ENCODE results near the gene RASAL3.
"Not testable (repeated sequence)": the region's sequence is repeated elsewhere in the genome, so short reads cannot be mapped to it uniquely, and the experiment has no call there.

The RASAL3 gene

GRCh38 chr19:15464394-15465385 is at the start of gene RASAL3:
Gene RASAL3 (minus strand): TSS chr19:15464544. CDS start chr19:15464358, 186 bp downstream.
- no peak for DNase-seq

GRCh38 chr19:15511671-15512424 is 47.5 kb upstream of the RASAL3 start:
- DNase-seq: no peak

GRCh38 chr19:15508035-15508710 is 43.8 kb upstream of the RASAL3 start, which contains the start of gene CYP4F22:
Gene CYP4F22 (plus strand): TSS chr19:15508525. CDS start chr19:15525337, 16,812 bp downstream.
- no peak for DNase-seq

GRCh38 chr19:15507068-15508034 is 43.0 kb upstream of the RASAL3 start:
- DNase-seq: no peak

- no peak for DNase-seq
Measured at GRCh38 chr19:15506074-15506571, 41.8 kb upstream of the RASAL3 start.

- no peak for DNase-seq
Measured at GRCh38 chr19:15502264-15502663, 37.9 kb upstream of the RASAL3 start.

GRCh38 chr19:15501596-15501995 is 37.3 kb upstream of the RASAL3 start:
- DNase-seq: no peak

- DNase-seq: no peak
Measured at GRCh38 chr19:15498910-15499309, 34.6 kb upstream of the RASAL3 start.

- no peak for DNase-seq
Measured at GRCh38 chr19:15498156-15498858, 34.0 kb upstream of the RASAL3 start.

- DNase-seq: no peak
Measured at GRCh38 chr19:15495151-15495550, 30.8 kb upstream of the RASAL3 start.

- DNase-seq: no peak
Measured at GRCh38 chr19:15488489-15489226, 24.3 kb upstream of the RASAL3 start.

- DNase-seq: no peak
Measured at GRCh38 chr19:15487038-15487437, 22.7 kb upstream of the RASAL3 start.

GRCh38 chr19:15485768-15486167 is 21.4 kb upstream of the RASAL3 start:
- not testable (repeated sequence) for DNase-seq

- DNase-seq: not testable (repeated sequence)
Measured at GRCh38 chr19:15480996-15481395, 16.7 kb upstream of the RASAL3 start.

GRCh38 chr19:15479391-15480345 is 15.3 kb upstream of the RASAL3 start, which contains the start of gene PGLYRP2:
Gene PGLYRP2 (minus strand): TSS chr19:15479501. CDS start chr19:15479371, 130 bp downstream.
- DNase-seq: no peak

GRCh38 chr19:15476325-15476724 is 12.0 kb upstream of the RASAL3 start:
- no peak for DNase-seq

- no peak for DNase-seq
Measured at GRCh38 chr19:15475611-15476010, 11.3 kb upstream of the RASAL3 start.

GRCh38 chr19:15475169-15475568 is 10.8 kb upstream of the RASAL3 start:
- DNase-seq: no peak

- peak in 1 of 2 experiments; percentile 16 for DNase-seq
Measured at GRCh38 chr19:15473821-15474220, 9.5 kb upstream of the RASAL3 start.
